ENCODE data around the gene PTPRK.

DNA sequence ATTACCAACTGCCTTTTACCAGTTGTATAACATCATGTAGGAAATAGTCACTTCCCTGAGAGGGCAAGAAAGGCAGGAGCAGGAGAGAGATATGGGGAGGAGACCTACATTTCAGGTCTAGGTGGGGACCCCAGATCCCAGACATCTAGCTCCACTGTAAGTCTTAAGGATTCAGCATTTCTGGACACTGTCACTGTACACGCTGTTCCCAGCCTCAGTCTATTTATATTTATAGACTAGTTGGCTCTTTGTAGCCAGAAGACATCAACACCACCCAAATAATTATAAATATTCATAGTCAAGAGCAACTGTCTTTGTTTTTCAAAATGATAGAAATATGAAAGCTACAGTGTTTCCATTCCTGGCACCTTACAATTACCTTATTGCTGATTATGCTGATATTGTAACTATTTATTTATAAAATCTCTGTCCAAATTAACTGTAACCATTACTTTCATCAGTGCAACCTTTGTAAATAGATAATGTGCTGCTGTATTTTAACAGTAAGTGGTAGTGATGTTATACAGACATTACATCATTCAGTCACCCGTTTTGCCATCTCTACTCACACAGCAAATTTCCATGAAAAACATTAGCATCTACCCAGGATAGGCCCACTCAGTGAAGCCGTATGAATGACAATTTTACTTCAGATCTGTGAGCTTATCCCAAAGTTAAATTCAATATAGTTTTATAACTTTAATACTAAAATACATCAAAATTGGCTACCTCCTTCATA lies 162.8 kb downstream of the PTPRK start:
- no peak for TF ChIP-seq CTCF (IDR thresholded peaks at IDR 0.05 in 2 of 3, conservative IDR thresholded peaks at IDR 0.05 in 1 of 3; ENCODE audit: insufficient read depth in 2 of 3, low read depth in 1 of 3, low read length in 3 of 3)
- TF ChIP-seq ZNF253 (CRISPR knock-in tag; conservative IDR thresholded peaks at IDR 0.05): no peak
- TF ChIP-seq, protein P1, sequence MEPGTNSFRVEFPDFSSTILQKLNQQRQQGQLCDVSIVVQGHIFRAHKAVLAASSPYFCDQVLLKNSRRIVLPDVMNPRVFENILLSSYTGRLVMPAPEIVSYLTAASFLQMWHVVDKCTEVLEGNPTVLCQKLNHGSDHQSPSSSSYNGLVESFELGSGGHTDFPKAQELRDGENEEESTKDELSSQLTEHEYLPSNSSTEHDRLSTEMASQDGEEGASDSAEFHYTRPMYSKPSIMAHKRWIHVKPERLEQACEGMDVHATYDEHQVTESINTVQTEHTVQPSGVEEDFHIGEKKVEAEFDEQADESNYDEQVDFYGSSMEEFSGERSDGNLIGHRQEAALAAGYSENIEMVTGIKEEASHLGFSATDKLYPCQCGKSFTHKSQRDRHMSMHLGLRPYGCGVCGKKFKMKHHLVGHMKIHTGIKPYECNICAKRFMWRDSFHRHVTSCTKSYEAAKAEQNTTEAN (CRISPR knock-in tag; IDR thresholded peaks at IDR 0.05): no peak
- no peak for TF ChIP-seq ZNF124 (CRISPR knock-in tag; IDR thresholded peaks at IDR 0.05)
- TF ChIP-seq EZH2 (IDR thresholded peaks at IDR 0.05; ENCODE audit: borderline replicate concordance, low read depth, low read length): no peak
- no peak for TF ChIP-seq PBX2 (CRISPR knock-in tag; IDR thresholded peaks at IDR 0.05; ENCODE audit: low read depth)
- no peak for TF ChIP-seq PBX2 (tag; conservative IDR thresholded peaks at IDR 0.05; ENCODE audit: low read depth)

Data from K562 (cell line).